Fibroblast of skin of scalp (primary cell): ENCODE results near the gene THAP11.
A peak's percentile ranks its signal among the peaks of the same experiment; 100 is the strongest.

Experiments
- DNase-seq: peaks from one replicate; pipeline ENCODE4 v3.0.0-alpha.2; 2013

THAP11 gene

DNA sequence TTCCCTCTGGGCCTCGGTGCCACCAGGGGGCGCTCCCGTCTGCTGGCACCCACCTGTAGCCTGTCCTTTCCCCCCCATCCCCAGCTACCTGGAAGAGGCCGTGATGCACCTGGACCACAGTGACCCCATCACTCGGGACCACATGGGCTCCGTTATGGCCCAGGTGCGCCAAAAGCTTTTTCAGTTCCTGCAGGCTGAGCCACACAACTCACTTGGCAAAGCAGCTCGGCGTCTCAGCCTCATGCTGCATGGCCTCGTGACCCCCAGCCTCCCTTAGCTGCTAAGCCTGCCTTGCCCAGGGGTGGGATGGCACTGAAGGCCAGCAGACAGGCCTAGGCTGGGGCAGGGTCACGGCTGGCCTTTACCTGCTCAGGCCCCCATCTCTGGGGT is 41.7 kb downstream of the THAP11 start:
- DNase-seq = peak; percentile 24

DNA sequence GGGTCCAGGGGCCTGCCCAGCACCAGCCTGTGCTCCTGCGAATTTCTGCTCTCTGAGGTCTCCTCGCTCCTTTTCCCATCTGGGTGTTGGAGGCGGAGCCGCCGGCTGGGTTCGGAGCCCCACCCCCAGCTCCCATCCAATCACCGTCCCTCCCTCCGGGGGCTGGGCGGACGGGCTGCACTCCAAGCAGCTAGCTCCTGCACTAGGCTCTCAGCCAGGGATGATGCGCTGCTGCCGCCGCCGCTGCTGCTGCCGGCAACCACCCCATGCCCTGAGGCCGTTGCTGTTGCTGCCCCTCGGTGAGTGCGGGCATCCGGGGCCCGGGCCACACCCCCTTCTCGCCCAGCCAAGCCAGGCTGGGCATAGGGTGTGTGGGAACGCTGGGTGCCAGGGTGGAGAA is 42.6 kb downstream of the THAP11 start, which contains the start of gene NRN1L:
Gene NRN1L (plus strand): TSS at position 202 of the 400 bp plus-strand sequence. CDS start 19 bp downstream, at position 221.
- DNase-seq = peak; percentile 90

DNA sequence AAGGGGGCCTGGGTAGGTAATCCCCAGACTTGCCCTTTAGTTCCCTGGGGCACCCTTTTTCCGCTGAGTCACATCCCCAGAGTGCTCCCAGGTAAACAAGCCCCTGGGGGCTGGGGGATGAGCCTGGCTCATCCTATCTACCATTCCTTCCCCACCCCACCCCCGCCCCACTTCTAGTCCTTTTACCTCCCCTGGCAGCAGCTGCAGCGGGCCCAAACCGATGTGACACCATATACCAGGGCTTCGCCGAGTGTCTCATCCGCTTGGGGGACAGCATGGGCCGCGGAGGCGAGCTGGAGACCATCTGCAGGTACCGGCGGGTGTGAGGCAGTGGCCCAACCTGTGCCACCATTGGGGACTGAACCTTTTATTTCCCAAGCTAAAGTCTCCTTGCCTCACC is 43.4 kb downstream of the THAP11 start:
- DNase-seq = no peak

DNA sequence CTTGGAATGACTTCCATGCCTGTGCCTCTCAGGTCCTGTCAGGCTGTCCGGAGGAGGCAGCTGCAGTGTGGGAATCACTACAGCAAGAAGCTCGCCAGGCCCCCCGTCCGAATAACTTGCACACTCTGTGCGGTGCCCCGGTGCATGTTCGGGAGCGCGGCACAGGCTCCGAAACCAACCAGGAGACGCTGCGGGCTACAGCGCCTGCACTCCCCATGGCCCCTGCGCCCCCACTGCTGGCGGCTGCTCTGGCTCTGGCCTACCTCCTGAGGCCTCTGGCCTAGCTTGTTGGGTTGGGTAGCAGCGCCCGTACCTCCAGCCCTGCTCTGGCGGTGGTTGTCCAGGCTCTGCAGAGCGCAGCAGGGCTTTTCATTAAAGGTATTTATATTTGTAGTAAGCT is 43.9 kb downstream of the THAP11 start:
- DNase-seq = no peak

DNA sequence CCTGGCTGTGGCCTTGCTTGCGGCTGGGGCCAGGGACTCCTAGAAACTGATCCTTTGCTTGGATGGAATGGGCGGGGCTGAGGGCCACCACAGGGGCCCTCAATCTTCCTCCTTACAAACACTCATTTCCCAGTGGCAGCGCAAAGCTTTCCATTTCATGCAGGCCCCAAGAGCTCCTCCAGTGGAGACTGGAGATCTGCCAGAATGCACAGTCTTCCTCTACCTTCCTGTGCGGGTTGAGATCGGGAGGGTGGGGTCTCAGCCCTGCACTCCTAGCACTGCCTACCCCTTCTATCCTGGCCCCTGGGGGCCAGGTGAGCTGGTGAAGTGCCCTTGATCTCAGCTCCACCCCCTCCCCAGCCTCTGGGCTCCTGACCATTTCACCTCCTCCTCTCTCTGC is 44.3 kb downstream of the THAP11 start:
- DNase-seq = no peak

DNA sequence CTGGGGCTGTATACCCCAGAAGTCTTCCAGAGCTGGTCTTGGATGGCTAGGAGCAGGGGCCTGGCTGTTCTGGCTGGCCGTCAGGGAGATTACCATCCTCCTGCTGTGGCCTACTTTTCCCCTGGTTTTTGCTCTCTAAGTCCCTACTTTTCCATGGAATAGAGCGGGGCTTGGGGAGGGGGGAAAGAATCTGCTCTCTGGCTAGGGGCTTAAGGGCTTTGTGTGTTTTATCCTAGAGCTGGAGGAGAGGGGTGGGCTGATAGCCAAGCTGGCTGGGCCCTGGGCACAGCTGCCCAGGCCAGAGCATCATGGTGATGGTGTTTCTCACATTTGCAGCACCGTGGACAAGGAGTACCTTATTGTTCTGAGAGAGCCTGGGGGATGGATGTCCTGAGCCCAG is 46.2 kb downstream of the THAP11 start:
- DNase-seq = no peak

DNA sequence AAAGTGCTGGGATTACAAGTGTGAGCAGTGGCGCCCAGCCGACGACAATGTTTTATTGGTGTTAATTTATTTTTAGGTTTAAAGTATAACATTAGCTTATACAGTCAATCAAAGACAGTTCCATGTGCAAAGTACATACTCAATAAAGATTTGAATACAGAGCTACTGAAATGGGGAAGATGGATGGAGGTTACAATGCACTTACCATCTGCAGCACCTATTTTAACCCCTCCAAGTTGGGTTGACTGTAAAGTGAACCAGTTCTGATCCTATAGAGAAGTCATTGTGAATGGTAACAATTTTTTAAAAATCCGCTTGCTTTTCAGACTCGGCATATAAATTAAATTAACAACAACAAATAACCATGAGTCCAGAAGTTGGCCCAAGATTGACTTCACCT is 50.3 kb downstream of the THAP11 start:
- no peak for DNase-seq

DNA sequence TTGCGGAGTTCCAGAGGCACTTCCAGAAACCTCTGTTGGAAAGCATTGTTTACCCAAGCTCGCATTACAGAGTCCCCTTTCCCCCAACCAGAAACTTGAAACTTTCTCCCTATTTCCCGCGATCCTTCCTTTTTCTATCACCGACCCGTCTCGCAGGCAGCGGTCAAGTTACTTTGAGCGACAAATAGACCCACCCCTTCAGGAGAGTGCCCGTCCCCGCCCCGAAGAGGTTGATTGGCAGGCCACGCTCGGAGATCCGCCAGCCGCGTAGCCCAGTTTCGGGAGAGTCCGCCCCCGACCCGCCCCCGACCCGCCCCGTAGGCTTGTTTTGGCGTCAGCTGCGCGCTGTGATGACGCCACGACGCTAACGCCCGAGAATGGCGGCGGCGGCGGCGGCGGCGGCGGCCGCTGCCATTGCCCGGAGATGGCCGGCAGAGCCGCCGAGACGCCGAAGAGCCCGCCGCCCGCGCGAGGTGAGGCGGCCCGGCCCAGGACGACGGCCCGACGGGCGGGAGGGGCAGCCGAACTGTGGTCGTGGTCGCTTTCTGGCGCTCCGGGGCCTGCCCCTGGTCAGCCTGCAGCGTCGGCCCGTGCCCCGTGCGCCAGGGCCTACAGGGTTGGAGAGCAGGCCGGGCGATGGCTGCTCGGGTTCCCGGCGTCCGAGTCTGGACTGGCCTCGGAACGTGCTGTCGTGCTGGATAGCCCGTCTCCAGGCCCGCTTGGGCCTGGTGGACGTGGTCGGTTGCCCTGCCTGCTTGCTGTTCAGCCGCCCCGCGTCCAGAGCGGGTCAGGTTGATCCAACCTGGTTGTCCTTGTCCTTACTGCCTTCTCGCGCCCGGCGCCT is 51.0 kb downstream of the THAP11 start, which contains the start of gene PSKH1:
Gene PSKH1 (plus strand): TSS at position 356 of the 844 bp plus-strand sequence. CDS start 15,496 bp downstream, outside the sequence.
- peak; percentile 97 for DNase-seq
